Right cardiac atrium (tissue), 5 donors: ENCODE results near the gene MORN3. TPM values are rescaled to one million over a fixed set of nuclear protein-coding genes. Genes with fewer than 3 reads are reported as not detected.

ENCODE experiments used
- ATAC-seq, 2 donors: fragments of 200-7000 bp; cut with Tn5 transposase; one replicate each; pipeline versions ENCODE4 v1.8.0 to v1.9.1; 2020; ENCODE audit warnings: moderate library complexity in 2 of 2, mild to moderate bottlenecking in 1 of 2
- DNase-seq, 3 donors: peaks; one replicate each; pipeline ENCODE4 v3.0.0-alpha.2; 2020
- H3K27ac ChIP-seq: one replicate; pipeline ENCODE4 v1.5.1; 2013; ENCODE audit warnings: mild to moderate bottlenecking, low read length, control low read depth, moderate library complexity
- H3K27me3 ChIP-seq: one replicate; pipeline ENCODE4 v1.6.1; 2013; ENCODE audit not compliant: control insufficient read depth, insufficient read depth
- H3K4me1 ChIP-seq: one replicate; pipeline ENCODE4 v1.6.1; 2013; ENCODE audit warnings: low read length; ENCODE audit not compliant: control insufficient read depth, insufficient read depth
- H3K4me3 ChIP-seq: one replicate; pipeline ENCODE4 v1.5.1; 2013; ENCODE audit warnings: low read length, control low read depth
- H3K9me3 ChIP-seq: one replicate; pipeline ENCODE4 v1.6.1; 2013; ENCODE audit warnings: low read length; ENCODE audit not compliant: control insufficient read depth
- WGBS: extraction: QIAGEN DNeasy Blood & Tissue Kit; methylation state at CpG from one replicate; pipeline ENCODE4 v1.1.7; 2013; 5-methylcytosine and 5-hydroxymethylcytosine counted together
- intact Hi-C, 4 donors: fragments of 100-400 bp; cut with DNase I; formaldehyde crosslinking; loops; one replicate each; pipeline versions ENCODE4 v1.11.0 to v1.14.0; 2022 to 2023
- polyA plus RNA-seq: library from polyadenylated mRNA; stranded (reverse); fragments of 200-250 nt; gene quantifications from one replicate; pipeline ENCODE4 v1.2.3, GENCODE V29; 2013
- total RNA-seq, 4 donors: library from RNA; stranded (reverse); fragmentation: NEBNext Ultra II Directional; extraction: Animal tissue kit (Norgen Biotek cat#: 25700); gene quantifications; one replicate each; pipeline ENCODE4 v1.2.1, GENCODE V29; 2021
- donor health status: healthy with polysubstance abuse.
- donor health status: DM: no; HTN: yes; CAD: no.
- donor health status: DM: no; HTN: no; CAD: no.
- donor health status: DM: no; HTN: yes; CAD: no; lungs with severe emphysema.
- donor health status: DM: yes; HTN: yes; CAD: no.

The MORN3 gene
- total and polyA plus RNA-seq, 5 donors, result 0.11 to 0.38 (median 0.20) TPM

DNA sequence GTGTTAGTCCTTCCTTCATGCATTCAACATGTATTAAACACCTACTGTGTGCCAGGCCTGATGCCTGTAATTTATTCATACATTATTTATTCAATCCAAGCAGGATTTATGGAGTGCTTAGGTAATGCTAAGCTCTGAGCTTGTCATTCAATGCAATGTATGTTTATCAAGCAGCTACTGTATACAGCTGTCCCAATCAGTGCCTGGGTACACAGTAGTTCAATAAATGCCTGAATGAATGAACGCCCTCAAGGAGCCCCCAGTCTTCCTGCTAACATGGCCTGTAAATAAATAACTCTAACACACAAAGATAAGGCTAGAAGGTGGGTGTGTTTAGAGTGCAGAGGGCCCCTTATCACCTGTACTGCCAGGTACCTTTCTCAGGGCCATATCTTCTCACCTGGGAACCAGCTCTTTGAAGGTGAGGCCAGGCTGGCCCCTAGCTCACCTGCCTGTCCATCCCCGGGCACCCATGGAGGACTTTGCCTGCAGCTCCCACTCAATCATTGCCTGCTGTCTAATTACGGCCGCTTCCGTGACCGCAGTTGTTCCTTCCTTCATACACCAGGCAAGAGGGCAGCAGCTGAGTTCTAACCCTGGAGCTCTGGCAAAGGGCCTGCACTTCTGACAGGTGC, 68.6 kb downstream of the MORN3 start:
- peak in 1 of 3 donors; percentile 12 for DNase-seq
- Histone ChIP-seq H3K27ac (no peak overlapping the region), H3K4me3 (no peak overlapping the region), H3K9me3 (no peaks in the 10 kb centered on the region), H3K27me3 (no peaks in the 10 kb centered on the region), H3K4me1 (no peaks in the 10 kb centered on the region)
- 84% methylated on average over 6 of the region's 6 CpGs for WGBS
- ATAC-seq, result no peak
- intact Hi-C loops, result no loop called here

Other genes starting within 250 kb of the MORN3 start
- gene KDM2B, start 88.6 kb downstream of the MORN3 start, total RNA-seq, result 10 to 100 TPM; 11.8 to 16.0 (median 13.1) TPM
- 6.1 TPM for gene KDM2B, start 88.6 kb downstream of the MORN3 start, polyA plus RNA-seq
- gene ORAI1, start 43.1 kb downstream of the MORN3 start, total RNA-seq, result 1 to 10 TPM; 7.0 to 9.4 (median 8.4) TPM
- gene ORAI1, start 43.1 kb downstream of the MORN3 start, polyA plus RNA-seq, result 6.9 TPM
- gene TMEM120B, start 43.1 kb upstream of the MORN3 start, total RNA-seq, result 1 to 10 TPM; 5.9 to 7.6 (median 7.1) TPM
- gene TMEM120B, start 43.1 kb upstream of the MORN3 start, polyA plus RNA-seq, result 5.8 TPM
- gene RHOF, start 124.0 kb upstream of the MORN3 start, total RNA-seq, result 10 to 100 TPM; 15.2 to 23.3 (median 22.0) TPM
- gene RHOF, start 124.0 kb upstream of the MORN3 start, polyA plus RNA-seq, result 11.2 TPM
- 10 to 100 TPM in 3 of 4 donors, 1 to 10 TPM in 1; 9.6 to 14.9 (median 13.0) TPM for gene SETD1B, start 134.4 kb upstream of the MORN3 start, total RNA-seq
- gene SETD1B, start 134.4 kb upstream of the MORN3 start, polyA plus RNA-seq, result 7.6 TPM
- gene HPD, start 189.2 kb upstream of the MORN3 start, total RNA-seq, result 1 to 10 TPM; 1.3 to 5.1 (median 1.4) TPM
- 2.0 TPM for gene HPD, start 189.2 kb upstream of the MORN3 start, polyA plus RNA-seq
- 10 to 100 TPM; 33.0 to 35.5 (median 34.0) TPM for gene PSMD9, start 219.1 kb upstream of the MORN3 start, total RNA-seq
- gene PSMD9, start 219.1 kb upstream of the MORN3 start, polyA plus RNA-seq, result 46.8 TPM
- gene CFAP251, start 248.9 kb upstream of the MORN3 start, total RNA-seq, result under 1 TPM; 0.61 to 0.91 (median 0.75) TPM
- 0.54 TPM for gene CFAP251, start 248.9 kb upstream of the MORN3 start, polyA plus RNA-seq